Endothelial cell of umbilical vein (primary cell): ENCODE data around the gene CEP120. TPM values are rescaled to one million over a fixed set of nuclear protein-coding genes. Genes with fewer than 3 reads are reported as not detected.
"Not testable (repeated sequence)": the region's sequence is repeated elsewhere in the genome, so short reads cannot be mapped to it uniquely, and the experiment has no call there.

Experiments
- BruUV-seq: library from RNA; stranded (reverse); fragments of 400-500 nt; replicated peaks from 2 replicates; lab custom pipeline; 2021; lab: Mats Ljungman, UMichigan
- CTCF ChIA-PET: fragments of 300-600, 350-600 bp; sonication (Branson Sonifier 250); formaldehyde crosslinking; loops from one replicate; lab custom pipeline; 2021; ENCODE audit warnings: antibody characterized with exemption, inconsistent platforms; lab: Charles Lee
- POLR2A ChIA-PET: fragments of 300-600, 350-600 bp; sonication (Branson Sonifier 250); formaldehyde crosslinking; loops from one replicate; lab custom pipeline; 2021; ENCODE audit warnings: antibody characterized with exemption, inconsistent platforms; lab: Charles Lee
- DNase-seq: peaks from one replicate; pipeline ENCODE4 v3.0.0-alpha.2; 2011; ENCODE audit warnings: low read depth, low spot score
- FAIRE-seq: peaks from 2 replicates; lab custom pipeline; 2011; peaks lifted over from hg19 to GRCh38; lab: Jason Lieb, UNC
- H2AFZ ChIP-seq: 2 replicates; pipeline ENCODE4 v1.6.0; 2012; ENCODE audit warnings: low read depth, low read length, control low read depth, inconsistent platforms
- H3K27ac ChIP-seq: 2 replicates; pipeline ENCODE4 v1.5.1; 2011; ENCODE audit warnings: low read depth, mild to moderate bottlenecking, control low read depth, low read length, moderate library complexity; ENCODE audit not compliant: insufficient read depth
- H3K27me3 ChIP-seq, 2 experiments: 2 replicates each; pipeline versions ENCODE4 v1.6.0 to v1.6.1; 2011; ENCODE audit warnings: low read length in 2 of 2, mixed read lengths in 1 of 2; ENCODE audit not compliant: control insufficient read depth in 2 of 2, insufficient read depth in 2 of 2
- H3K36me3 ChIP-seq, 2 experiments: 2 replicates in 1 of 2; 3 replicates in 1 of 2; pipeline ENCODE4 v1.5.1; 2011; ENCODE audit warnings: low read length in 2 of 2, mild to moderate bottlenecking in 1 of 2, moderate library complexity in 1 of 2; ENCODE audit not compliant: control insufficient read depth in 2 of 2, insufficient read depth in 2 of 2; ENCODE audit errors: extremely low read depth in 1 of 2
- H3K4me1 ChIP-seq: 3 replicates; pipeline ENCODE4 v1.5.1; 2011; ENCODE audit warnings: mild to moderate bottlenecking, low read length; ENCODE audit not compliant: control insufficient read depth, insufficient read depth; ENCODE audit errors: extremely low read depth
- H3K4me2 ChIP-seq: 2 replicates; pipeline ENCODE4 v1.6.1; 2011; ENCODE audit warnings: low read length, control low read depth, mixed read lengths; ENCODE audit not compliant: insufficient read depth
- H3K4me3 ChIP-seq, 3 experiments: fragments of 200-600 bp in 1 of 3; sonication (generic), shearing (Covaris generic) in 1 of 3; replicated peaks in 1 of 3; 2 replicates each; pipeline ENCODE4 v1.5.1; 2011 to 2016; ENCODE audit warnings: control low read depth in 3 of 3, low read length in 3 of 3, mild to moderate bottlenecking in 2 of 3, inconsistent platforms in 1 of 3, low read depth in 1 of 3, moderate library complexity in 1 of 3; ENCODE audit not compliant: insufficient read depth in 1 of 3
- H3K79me2 ChIP-seq: 2 replicates; pipeline ENCODE4 v1.6.0; 2012; ENCODE audit warnings: low read length, inconsistent platforms; ENCODE audit not compliant: control insufficient read depth, insufficient read depth
- H3K9ac ChIP-seq: replicated peaks from 2 replicates; pipeline ENCODE3; 2011; ENCODE audit warnings: low read length, control low read depth; ENCODE audit not compliant: insufficient read depth; ENCODE audit errors: extremely low read depth
- H3K9me1 ChIP-seq: replicated peaks from 3 replicates; pipeline ENCODE4 v1.6.0; 2011; ENCODE audit warnings: mild to moderate bottlenecking, low read length; ENCODE audit not compliant: control insufficient read depth, insufficient read depth; ENCODE audit errors: extremely low read depth
- H3K9me3 ChIP-seq: replicated peaks from 2 replicates; pipeline ENCODE4 v1.5.1; 2012; ENCODE audit warnings: low read length, inconsistent platforms; ENCODE audit not compliant: control insufficient read depth, insufficient read depth
- H4K20me1 ChIP-seq: replicated peaks from 2 replicates; pipeline ENCODE3; 2011; ENCODE audit warnings: mild to moderate bottlenecking, low read length; ENCODE audit not compliant: control insufficient read depth, insufficient read depth; ENCODE audit errors: extremely low read depth
- CTCF ChIP-seq, 2 donors: IDR thresholded peaks; 1 replicate in 1 of 2; 2 replicates in 1 of 2; pipeline ENCODE4 v1.5.1; 2011; ENCODE audit warnings: low read length in 2 of 2, mild to moderate bottlenecking in 2 of 2, moderate library complexity in 2 of 2, control low read depth in 1 of 2, inconsistent platforms in 1 of 2, low read depth in 1 of 2; ENCODE audit not compliant: insufficient read depth in 1 of 2; ENCODE audit errors: extremely low read depth in 1 of 2
- EZH2 ChIP-seq: IDR thresholded peaks from 2 replicates; pipeline ENCODE4 v1.6.1; 2012; ENCODE audit warnings: borderline replicate concordance, low read depth, mild to moderate bottlenecking, moderate library complexity, low read length, inconsistent platforms; ENCODE audit not compliant: severe bottlenecking
- FOS ChIP-seq: IDR thresholded peaks from 2 replicates; pipeline ENCODE4 v1.6.1; 2011; ENCODE audit warnings: mild to moderate bottlenecking, low read length, moderate library complexity, borderline replicate concordance; ENCODE audit not compliant: insufficient read depth
- GATA2 ChIP-seq: IDR thresholded peaks from 2 replicates; pipeline ENCODE4 v1.7.0; 2011; ENCODE audit warnings: low read depth, mild to moderate bottlenecking, moderate library complexity, mixed read lengths, low read length; ENCODE audit not compliant: insufficient read length, insufficient read depth
- JUN ChIP-seq: IDR thresholded peaks from 2 replicates; pipeline ENCODE4 v1.6.1; 2011; ENCODE audit warnings: borderline replicate concordance, low read depth; ENCODE audit not compliant: insufficient read length, insufficient read depth
- MAX ChIP-seq: IDR thresholded peaks from 2 replicates; pipeline ENCODE4 v1.6.1; 2011; ENCODE audit not compliant: insufficient read depth, insufficient read length
- MYC ChIP-seq: IDR thresholded peaks from one replicate; pipeline ENCODE4 v1.6.1; 2011; ENCODE audit warnings: mild to moderate bottlenecking, low read depth, low read length
- POLR2A ChIP-seq: IDR thresholded peaks from 2 replicates; pipeline ENCODE4 v1.6.1; 2012; ENCODE audit warnings: low read depth, mild to moderate bottlenecking, control low read depth, low read length
- POLR2AphosphoS5 ChIP-seq: IDR thresholded peaks from 2 replicates; pipeline ENCODE4 v1.6.1; 2012; ENCODE audit warnings: low read depth, mild to moderate bottlenecking, control low read depth, low read length, moderate library complexity; ENCODE audit not compliant: insufficient read depth
- dilution Hi-C: fragments of 300-500 bp; cut with MboI; formaldehyde crosslinking; loops from one replicate; pipeline ENCODE4 v1.15.0; 2019; ENCODE audit warnings: low sequenced_read_pairs; ENCODE audit not compliant: extremely low pct_ligation_motif_present
- intact Hi-C: fragments of 100-400 bp; cut with micrococcal nuclease; formaldehyde crosslinking; loops from one replicate; pipeline ENCODE4 v1.10.0; 2022
- polyA plus RNA-seq, 4 experiments: library from polyadenylated mRNA; depleted of rRNA in 3 of 4; stranded (reverse) in 3 of 4; unstranded in 1 of 4; fragments of >200 nt; gene quantifications; 2 replicates each; pipeline versions ENCODE4 v1.2.1 to v1.2.3, GENCODE V29; 2011 to 2012; ENCODE audit warnings: missing spikeins in 1 of 4
- total RNA-seq: library from RNA; stranded (reverse); gene quantifications from 2 replicates; pipeline ENCODE4 v1.2.3, GENCODE V29; 2021

CEP120 gene
- total and polyA plus RNA-seq, 2 donors (not counting 3 experiments of a cell fraction or from before 2014, with no cell fraction given) = 6.6 to 18.8 TPM

- H3K4me2 ChIP-seq = no peak overlapping the region
- DNase-seq (no peak), FAIRE-seq (no peak)
- no peaks in the 10 kb centered on the region for H4K20me1 ChIP-seq
- no peak overlapping the region for H2AFZ ChIP-seq
- dilution Hi-C loops = no loop called here
- BruUV-seq = no TSS peak
- TF ChIP-seq GATA2 (no peak), EZH2 (no peak), MYC (no peak), POLR2A (no peak), JUN (no peak), FOS (no peak), CTCF (IDR thresholded peaks at IDR 0.05; ENCODE audit: extremely low read depth in 1 of 2, insufficient read depth in 1 of 2, low read depth in 1 of 2, low read length in 2 of 2) (no peak), POLR2AphosphoS5 (no peak), MAX (no peak)
- no peak overlapping the region for H3K4me3 ChIP-seq
- H3K27me3 ChIP-seq = no peaks in the 10 kb centered on the region
- CTCF ChIA-PET = interaction anchor here (1.0 kb wide), 1 partner anchor 10 kb away, joined by 3 read pairs; no protein-coding TSS in a partner anchor
- intact Hi-C loops = no loop called here
- H3K9me3 ChIP-seq = no peaks in the 10 kb centered on the region
- H3K4me1 ChIP-seq = no peaks in the 10 kb centered on the region
- no peaks in the 10 kb centered on the region for H3K79me2 ChIP-seq
- H3K9ac ChIP-seq = no peak overlapping the region
- no peaks in the 10 kb centered on the region for H3K9me1 ChIP-seq
- POLR2A ChIA-PET = no interaction called here
- no peaks in the 10 kb centered on the region for H3K36me3 ChIP-seq
- H3K27ac ChIP-seq = no peak overlapping the region
These were observed 21.9 kb downstream of the CEP120 start for GRCh38 chr5:123401320-123401719.

- BruUV-seq, H3K27me3 ChIP-seq, dilution Hi-C loops, H3K9me3 ChIP-seq, H3K9me1 ChIP-seq, H3K79me2 ChIP-seq, H3K9ac ChIP-seq, H3K4me2 ChIP-seq, H3K27ac ChIP-seq, H2AFZ ChIP-seq, H4K20me1 ChIP-seq, H3K4me1 ChIP-seq, H3K36me3 ChIP-seq, FAIRE-seq, intact Hi-C loops, H3K4me3 ChIP-seq, POLR2A ChIA-PET, DNase-seq: not testable (repeated sequence)
- CTCF ChIA-PET = interaction anchor here (0.6 kb wide), 1 partner anchor 1508 kb away, joined by 3 read pairs; no protein-coding TSS in a partner anchor
These were observed 22.3 kb downstream of the CEP120 start for GRCh38 chr5:123400870-123401291.
